Measurements from ENCODE around the gene SPATA31D3. TPM values are rescaled to one million over a fixed set of nuclear protein-coding genes. Genes with fewer than 3 reads are reported as not detected.
"Not testable (repeated sequence)": the region's sequence is repeated elsewhere in the genome, so short reads cannot be mapped to it uniquely, and the experiment has no call there.

Gene SPATA31D3
- total RNA-seq (2021), result not detected in 2 replicates
- long read RNA-seq, result 0 reads

DNA sequence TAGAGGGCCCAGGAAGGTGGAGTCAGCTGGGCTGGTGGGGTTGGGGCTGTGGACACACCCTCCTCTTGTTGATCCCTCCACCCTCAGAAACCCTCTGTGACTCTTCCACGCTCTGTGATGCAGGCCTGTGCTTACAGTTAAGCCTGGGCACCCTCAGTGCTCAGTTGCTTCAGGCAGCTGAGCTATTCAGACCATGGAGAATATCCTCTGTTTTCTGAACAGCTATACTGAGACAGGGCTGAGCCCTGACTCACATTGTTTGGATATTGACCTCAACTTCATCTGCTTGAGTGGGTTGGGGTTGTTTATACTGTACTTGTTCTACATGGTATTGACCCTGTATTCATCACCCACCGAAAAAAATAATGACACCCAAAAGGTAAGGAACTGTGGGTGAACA lies at the start of gene SPATA31D3:
TSS of gene SPATA31D3 (plus strand) at position 108 of the 400 bp plus-strand sequence. CDS start at position 194, 86 bp downstream.
- H2BK15ac ChIP-seq (ENCODE audit: low read depth, low read length); H3K4me2 ChIP-seq (ENCODE audit: insufficient read depth, insufficient read length, low read length); H3K4me3 Mint-ChIP-seq; H3K27me3 ChIP-seq (ENCODE audit: insufficient read depth, low read length); H4K91ac ChIP-seq (ENCODE audit: insufficient read length, low read depth, low read length); H2BK5ac ChIP-seq (ENCODE audit: insufficient read length, low read length); H3K36me3 Mint-ChIP-seq (ENCODE audit: insufficient read depth in 1 of 3, low read depth in 3 of 3); H2AK5ac ChIP-seq (ENCODE audit: insufficient read length, low read length); DNase-seq; H4K5ac ChIP-seq (ENCODE audit: insufficient read length, low read depth, low read length); H4K20me1 ChIP-seq (ENCODE audit: control insufficient read depth, insufficient read depth, insufficient read length); H3K18ac ChIP-seq (ENCODE audit: insufficient read length, low read depth, low read length); H3K4me1 Mint-ChIP-seq; H3K4me1 ChIP-seq (ENCODE audit: insufficient read depth, low read length); H3K23ac ChIP-seq (ENCODE audit: insufficient read length, low read depth, low read length); H3K79me2 ChIP-seq (ENCODE audit: insufficient read depth, low read length); H3K9me3 ChIP-seq (ENCODE audit: control insufficient read depth, low read depth, low read length); H2BK12ac ChIP-seq (ENCODE audit: insufficient read length, low read depth, low read length); H3K4ac ChIP-seq (ENCODE audit: low read depth, low read length); H3K23me2 ChIP-seq (ENCODE audit: insufficient read length, low read depth, low read length, poor library complexity, severe bottlenecking); H3T11ph ChIP-seq (ENCODE audit: low read length); H2BK120ac ChIP-seq (ENCODE audit: low read depth, low read length, poor library complexity, severe bottlenecking); H2BK20ac ChIP-seq (ENCODE audit: low read depth, low read length, poor library complexity, severe bottlenecking); H3K27ac ChIP-seq (ENCODE audit: insufficient read length, low read depth, low read length); H3K56ac ChIP-seq (ENCODE audit: insufficient read length, low read depth, low read length); H4K8ac ChIP-seq (replicated peaks; ENCODE audit: insufficient read length, low read depth, low read length); H2AFZ ChIP-seq (ENCODE audit: low read length); H3K27me3 Mint-ChIP-seq (ENCODE audit: low read depth); H3K79me1 ChIP-seq (ENCODE audit: insufficient read depth, low read depth, low read length, poor library complexity, severe bottlenecking); H3K9me3 Mint-ChIP-seq; H3K27ac Mint-ChIP-seq; H3K9ac ChIP-seq (ENCODE audit: extremely low read depth, insufficient read length, low read length); H3K14ac ChIP-seq (ENCODE audit: insufficient read depth, low read length): not testable (repeated sequence)
- WGBS (ENCODE audit: extremely low coverage, insufficient read length, low lambda C conversion rate), result no CpG with 5 or more reads among the region's 2 CpGs

Measured in H9 (cell line).